ENCODE measurements around the gene ANK3. TPM values are rescaled to one million over a fixed set of nuclear protein-coding genes. Genes with fewer than 3 reads are reported as not detected.

ANK3 gene
- total RNA-seq, 1 experiment from 2014 or later = 32.0 TPM

- no peak for TF ChIP-seq EZH2 (IDR thresholded peaks at IDR 0.05; ENCODE audit: low read depth)
- TF ChIP-seq CTCF (conservative IDR thresholded peaks at IDR 0.05) = no peak
- Histone ChIP-seq H2AFZ (no peak overlapping the region), H3K27ac (no peak overlapping the region), H3K36me3 (ENCODE audit: low read depth) (no peaks in the 10 kb centered on the region), H3K4me2 (no peak overlapping the region), H3K4me3 (no peak overlapping the region), H3K79me2 (ENCODE audit: low read depth) (no peaks in the 10 kb centered on the region), H3F3A (ENCODE audit: insufficient read depth, low read depth) (no peaks in the 10 kb centered on the region), H3K4me1 (replicated peaks; ENCODE audit: insufficient read depth) (peaks cover 12% of the 10 kb centered on the region), H3K27me3 (ENCODE audit: insufficient read depth, low read depth) (no peaks in the 10 kb centered on the region), H3K9me3 (ENCODE audit: insufficient read depth, low read depth) (no peaks in the 10 kb centered on the region), H4K20me1 (ENCODE audit: insufficient read depth) (no peaks in the 10 kb centered on the region), H3K9me2 (ENCODE audit: insufficient read depth) (no peaks in the 10 kb centered on the region)
- ChIA-PET POLR2A (ENCODE audit: unreplicated experiment) (no interaction called here), CTCF (interaction anchor here (0.5 to 0.6 kb wide), 2 partner anchors 201 to 342 kb away, joined by 3 read pairs; no protein-coding TSS in a partner anchor)
- DNase-seq = no peak
- no TSS peak for BruUV-seq (replicated peaks)
- intact Hi-C loops (cut with micrococcal nuclease; ENCODE audit: unreplicated experiment) = loop anchor here (5.0 kb wide), 2 partner anchors 149 to 1649 kb away; no protein-coding TSS in a partner anchor
Measured at GRCh38 chr10:60430836-60431597, 41.3 kb upstream of the ANK3 start.

- ChIA-PET POLR2A (ENCODE audit: unreplicated experiment) (interaction anchor here (0.6 kb wide), 1 partner anchor 11 kb away, joined by 4 read pairs; no protein-coding TSS in a partner anchor), CTCF (interaction anchor here (0.6 kb wide), 1 partner anchor 591 kb away, joined by 3 read pairs; no protein-coding TSS in a partner anchor)
- no peak for DNase-seq
- peaks cover 6% of the 10 kb centered on the region; the same call in 1 of the 2 replicates for H3F3A ChIP-seq (ENCODE audit: insufficient read depth, low read depth)
- H3K36me3 ChIP-seq (ENCODE audit: low read depth) = no peaks in the 10 kb centered on the region
- H2AFZ ChIP-seq = no peak overlapping the region
- H3K27me3 ChIP-seq (ENCODE audit: insufficient read depth, low read depth) = no peaks in the 10 kb centered on the region
- BruUV-seq (replicated peaks) = no TSS peak
- peaks cover 22% of the 10 kb centered on the region for H3K4me1 ChIP-seq (replicated peaks; ENCODE audit: insufficient read depth)
- no peak overlapping the region for H3K27ac ChIP-seq
- intact Hi-C loops (cut with micrococcal nuclease; ENCODE audit: unreplicated experiment) = loop anchor here (5.0 kb wide), 2 partner anchors 148 to 1648 kb away; no protein-coding TSS in a partner anchor
- no peak overlapping the region for H3K4me3 ChIP-seq
- no peaks in the 10 kb centered on the region for H3K9me3 ChIP-seq (ENCODE audit: insufficient read depth, low read depth)
- no peaks in the 10 kb centered on the region for H3K79me2 ChIP-seq (ENCODE audit: low read depth)
- no peaks in the 10 kb centered on the region for H4K20me1 ChIP-seq (ENCODE audit: insufficient read depth)
- H3K4me2 ChIP-seq = no peak overlapping the region
- TF ChIP-seq EZH2 (IDR thresholded peaks at IDR 0.05; ENCODE audit: low read depth) (no peak), CTCF (conservative IDR thresholded peaks at IDR 0.05) (no peak)
- H3K9me2 ChIP-seq (ENCODE audit: insufficient read depth) = no peaks in the 10 kb centered on the region
Measured at GRCh38 chr10:60430017-60430416, 40.3 kb upstream of the ANK3 start.

- no TSS peak for BruUV-seq (replicated peaks)
- Histone ChIP-seq H2AFZ (no peak overlapping the region), H3K27ac (no peak overlapping the region), H3K9me3 (ENCODE audit: insufficient read depth, low read depth) (no peaks in the 10 kb centered on the region), H3K79me2 (ENCODE audit: low read depth) (no peaks in the 10 kb centered on the region), H3K4me1 (replicated peaks; ENCODE audit: insufficient read depth) (peaks cover 29% of the 10 kb centered on the region), H3K9me2 (ENCODE audit: insufficient read depth) (no peaks in the 10 kb centered on the region), H3K36me3 (ENCODE audit: low read depth) (no peaks in the 10 kb centered on the region; the same call in 1 of the 2 replicates), H3K27me3 (ENCODE audit: insufficient read depth, low read depth) (no peaks in the 10 kb centered on the region), H4K20me1 (ENCODE audit: insufficient read depth) (no peaks in the 10 kb centered on the region), H3K4me2 (no peak overlapping the region), H3K4me3 (no peak overlapping the region), H3F3A (ENCODE audit: insufficient read depth, low read depth) (peaks cover 6% of the 10 kb centered on the region; the same call in 1 of the 2 replicates)
- no peak for TF ChIP-seq CTCF (conservative IDR thresholded peaks at IDR 0.05)
- no peak for TF ChIP-seq EZH2 (IDR thresholded peaks at IDR 0.05; ENCODE audit: low read depth)
- ChIA-PET CTCF (interaction anchor here (0.6 kb wide), 1 partner anchor 591 kb away, joined by 3 read pairs; no protein-coding TSS in a partner anchor), POLR2A (ENCODE audit: unreplicated experiment) (interaction anchor here (0.6 kb wide), 1 partner anchor 12 kb away, joined by 4 read pairs; no protein-coding TSS in a partner anchor)
- intact Hi-C loops (cut with micrococcal nuclease; ENCODE audit: unreplicated experiment) = no loop called here
- no peak for DNase-seq
Measured at GRCh38 chr10:60429084-60429849, 39.6 kb upstream of the ANK3 start.
